H1 (cell line): ENCODE measurements around the gene IL36RN. TPM values are rescaled to one million over a fixed set of nuclear protein-coding genes. Genes with fewer than 3 reads are reported as not detected.

ENCODE experiments used
- BACH1 ChIP-seq: IDR thresholded peaks from 2 replicates; pipeline ENCODE4 v1.6.1; 2012; ENCODE audit warnings: low read length, improper control_type of control experiment
- GABPA ChIP-seq: IDR thresholded peaks from 2 replicates; pipeline ENCODE4 v1.6.1; 2011; ENCODE audit warnings: mild to moderate bottlenecking, low read length, moderate library complexity, borderline replicate concordance; ENCODE audit not compliant: insufficient read depth
- RNF2 ChIP-seq: fragments of 200-900, 300-1000 bp; sonication (generic); IDR thresholded peaks from 2 replicates; pipeline ENCODE4 v1.7.1; 2016; ENCODE audit warnings: borderline replicate concordance, low read depth, mild to moderate bottlenecking, antibody characterized with exemption, low read length; ENCODE audit not compliant: poor library complexity, severe bottlenecking; ENCODE audit errors: missing control alignments
- SAP30 ChIP-seq: fragments of 300-600 bp; sonication (generic); IDR thresholded peaks from 2 replicates; pipeline ENCODE4 v1.7.1; 2012; ENCODE audit warnings: low read length, moderate library complexity, mild to moderate bottlenecking, inconsistent platforms; ENCODE audit not compliant: insufficient read depth, insufficient replicate concordance
- TBP ChIP-seq: IDR thresholded peaks from 2 replicates; pipeline ENCODE4 v1.6.1; 2011; ENCODE audit warnings: low read depth, low read length, improper control_type of control experiment
- polyA plus RNA-seq, 7 experiments: library from polyadenylated mRNA; depleted of rRNA in 3 of 7; stranded (reverse) in 5 of 7; unstranded in 2 of 7; fragments of >200 nt in 5 of 7; fragments of 200-250 nt in 2 of 7; gene quantifications; 1 replicate in 5 of 7; 2 replicates in 1 of 7; 4 replicates in 1 of 7; pipeline versions ENCODE4 v1.2.1 to v1.2.3, GENCODE V29; 2011 to 2013; ENCODE audit warnings: missing spikeins in 2 of 7, mixed read lengths in 2 of 7
- total RNA-seq: library from RNA; stranded (reverse); fragmentation: NEBNext Ultra II Directional; extraction: Animal tissue kit (Norgen Biotek cat#: 25700); gene quantifications from 2 replicates; pipeline ENCODE4 v1.2.1, GENCODE V29; 2021

Gene IL36RN
- total and polyA plus RNA-seq, 2 of the 8 experiments (the other 6 are each of a cell fraction or from before 2014, with no cell fraction given): not detected

GRCh38 chr2:113027691-113028090 is 31.3 kb upstream of the IL36RN start (continued):
- TF ChIP-seq GABPA (no peak), RNF2 (no peak), TBP (no peak), SAP30 (no peak), BACH1 (no peak)
